HG03139 (cell line): Measurements from ENCODE around the gene UBFD1.
"Not testable (repeated sequence)": the region's sequence is repeated elsewhere in the genome, so short reads cannot be mapped to it uniquely, and the experiment has no call there.

Experiments used
- ATAC-seq: cut with Tn5 transposase; IDR thresholded peaks from one replicate; pipeline ENCODE4 v1.9.1; 2021; ENCODE audit not compliant: unreplicated experiment

Gene UBFD1

DNA sequence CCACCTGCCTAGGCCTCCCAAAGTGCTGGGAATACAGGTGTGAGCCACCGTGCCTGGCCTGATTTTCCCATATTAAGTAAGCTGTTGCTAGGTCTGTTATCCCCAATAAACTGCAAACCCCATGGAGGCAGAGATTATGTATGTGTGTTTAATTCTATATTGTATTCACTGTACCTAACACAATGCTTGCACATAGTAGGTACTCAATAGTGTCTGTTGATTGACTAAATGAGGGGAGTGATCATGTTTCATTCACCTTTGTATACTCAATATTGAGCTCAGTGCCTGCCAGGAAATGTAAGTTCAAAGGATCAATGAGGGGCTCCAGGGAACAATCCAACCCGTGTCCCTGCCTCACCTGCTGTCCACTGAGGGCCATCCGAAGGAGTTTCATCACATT is 32.6 kb upstream of the UBFD1 start:
- no peak for ATAC-seq

GRCh38 chr16:23527961-23528643 is 29.4 kb upstream of the UBFD1 start:
- no peak for ATAC-seq

GRCh38 chr16:23528644-23529310 is 28.8 kb upstream of the UBFD1 start:
- ATAC-seq: no peak

DNA sequence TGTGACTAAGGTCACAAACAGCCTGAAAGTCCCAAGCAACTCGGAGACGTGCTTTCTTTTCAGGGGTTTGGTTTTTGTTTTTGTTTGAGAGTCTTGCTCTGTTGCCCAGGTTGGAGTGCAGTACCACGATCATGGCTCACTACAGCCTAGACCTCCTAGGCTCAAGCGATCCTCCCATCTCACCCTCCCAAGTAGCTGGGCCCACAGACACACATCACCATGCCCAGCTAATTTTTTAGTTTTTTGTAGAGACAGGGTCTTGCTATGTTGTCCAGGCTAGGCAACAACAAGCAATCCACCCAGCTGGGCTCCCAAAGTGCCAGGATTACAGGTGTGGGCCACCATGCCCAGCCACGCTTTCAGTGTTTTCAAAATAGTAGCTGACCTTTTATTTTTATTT is 27.5 kb upstream of the UBFD1 start:
- ATAC-seq: no peak

- no peak for ATAC-seq
These were observed 25.1 kb upstream of the UBFD1 start for GRCh38 chr16:23532448-23532847.

DNA sequence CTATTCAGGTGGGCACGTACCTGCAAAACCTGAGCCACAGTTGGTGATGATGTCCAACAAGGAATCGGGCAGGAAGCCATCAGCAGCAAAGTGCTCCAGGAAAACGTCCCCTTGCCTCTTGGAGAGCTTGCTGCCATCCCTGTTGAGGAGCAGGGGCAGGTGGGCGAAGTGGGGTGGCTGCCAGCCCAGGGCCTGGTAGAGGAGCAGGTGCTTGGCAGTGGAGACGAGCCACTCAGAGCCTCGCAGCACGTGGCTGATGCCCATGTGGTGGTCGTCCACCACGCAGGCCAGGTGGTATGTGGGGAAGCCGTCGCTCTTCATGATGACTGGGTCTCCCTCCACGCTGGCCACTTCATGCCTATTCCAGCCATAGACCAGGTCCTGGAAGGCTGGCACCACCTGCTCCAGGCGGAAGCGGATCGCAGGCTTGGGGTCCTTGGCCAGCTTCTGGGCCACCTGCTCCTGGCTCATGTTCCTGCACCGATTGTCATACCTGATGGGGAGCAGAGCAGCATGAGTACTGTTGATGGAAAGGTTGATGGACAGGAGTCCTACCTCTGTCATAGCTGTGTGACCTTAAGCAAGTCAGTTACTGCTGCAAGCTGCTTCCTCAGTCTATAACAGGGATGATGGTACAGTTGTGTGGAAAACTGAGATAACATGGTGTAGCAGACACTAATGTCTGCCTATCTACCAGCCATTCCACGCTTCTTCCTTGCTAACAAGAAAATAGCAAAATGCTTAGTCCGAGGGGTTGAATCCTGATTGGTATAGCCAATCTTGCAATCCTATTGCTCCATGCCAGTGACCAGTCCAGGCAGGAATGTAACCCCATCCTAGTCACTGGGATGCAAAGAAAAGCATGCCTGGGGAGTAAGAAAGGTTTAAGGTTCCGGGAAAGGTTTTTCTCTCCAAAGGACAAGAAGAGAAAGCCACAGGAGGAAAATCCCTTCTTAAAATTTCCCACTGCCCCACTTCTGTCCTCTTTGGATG is 22.4 kb upstream of the UBFD1 start:
- no peak for ATAC-seq

- ATAC-seq: no peak
These were observed 21.6 kb upstream of the UBFD1 start for GRCh38 chr16:23535901-23536300.

DNA sequence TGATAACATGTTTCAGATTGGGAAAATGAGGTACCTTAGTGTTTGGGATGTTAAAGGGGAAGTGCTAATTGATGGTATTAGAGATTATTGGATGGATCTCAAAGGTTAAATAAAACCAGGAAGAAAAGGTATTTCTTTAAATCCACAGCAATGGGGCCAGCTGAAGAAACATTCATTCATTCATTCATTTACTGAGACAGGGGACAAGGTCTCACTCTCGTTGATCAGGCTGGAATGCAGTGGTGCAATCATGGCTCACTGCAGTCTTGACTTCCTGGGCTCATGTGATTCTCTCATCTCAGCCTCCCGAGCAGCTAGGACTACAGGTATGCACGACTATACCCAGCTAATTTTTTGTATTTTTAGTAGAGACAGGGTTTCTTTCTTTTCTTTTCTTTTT is 20.1 kb upstream of the UBFD1 start:
- ATAC-seq: no peak

DNA sequence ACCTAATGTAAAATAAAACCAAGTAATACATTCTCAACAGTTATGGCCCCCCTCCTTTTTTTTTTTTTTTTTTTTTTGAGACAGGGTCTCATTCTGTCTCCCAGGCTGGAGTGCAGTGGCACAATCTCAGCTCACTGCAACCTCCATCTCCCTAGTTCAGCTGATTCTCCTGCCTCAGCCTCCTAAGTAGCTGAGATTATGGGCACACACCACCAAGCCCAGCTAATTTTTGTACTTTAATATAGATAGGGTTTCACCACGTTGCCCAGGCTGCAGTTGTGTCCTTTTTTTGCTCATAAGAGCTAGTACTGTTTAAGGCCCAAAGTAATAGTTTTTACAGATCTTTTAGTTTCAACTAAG is 18.6 kb upstream of the UBFD1 start:
- no peak for ATAC-seq

- ATAC-seq: no peak
These were observed 17.3 kb upstream of the UBFD1 start for GRCh38 chr16:23539984-23540816.

DNA sequence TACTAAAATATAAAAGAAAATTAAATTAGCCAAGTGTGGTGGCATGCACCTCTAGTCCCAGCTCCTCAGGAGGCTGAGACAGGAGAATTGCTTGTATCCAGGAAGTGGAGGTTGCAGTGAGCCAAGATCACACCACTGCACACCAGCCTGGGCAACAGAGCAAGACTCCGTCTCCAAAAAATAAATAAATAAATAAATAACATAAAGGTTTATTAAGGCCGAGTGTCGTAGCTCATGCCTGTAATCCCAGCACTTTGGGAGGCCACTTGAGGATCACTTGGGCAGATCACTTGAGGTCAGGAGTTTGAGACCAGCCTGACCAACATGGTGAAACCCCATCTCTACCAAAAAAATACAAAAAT is 16.7 kb upstream of the UBFD1 start:
- ATAC-seq: not testable (repeated sequence)

GRCh38 chr16:23544436-23544835 is 13.1 kb upstream of the UBFD1 start:
- no peak for ATAC-seq

GRCh38 chr16:23549938-23550337 is 7.6 kb upstream of the UBFD1 start:
- ATAC-seq: no peak

- ATAC-seq: no peak
These were observed 5.4 kb upstream of the UBFD1 start for GRCh38 chr16:23552161-23552560.

DNA sequence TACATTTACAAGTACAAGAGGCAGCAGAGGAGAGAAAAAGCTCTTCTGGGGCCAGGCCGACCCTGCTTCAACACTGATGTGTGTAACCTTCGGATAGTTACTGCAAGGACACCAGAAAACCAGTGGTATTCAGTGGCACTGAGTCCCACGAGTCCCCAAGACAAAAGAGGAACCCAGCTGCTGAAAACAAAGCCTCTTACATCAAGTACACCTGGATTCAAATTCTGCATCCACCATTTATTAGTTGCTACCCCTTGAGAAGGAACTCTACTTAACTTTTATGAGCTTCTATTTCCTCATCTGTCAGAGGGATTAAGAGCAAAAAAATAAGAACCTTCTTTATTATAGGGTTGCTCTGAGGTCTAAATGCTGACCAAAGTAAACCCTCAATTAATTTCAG is 3.0 kb upstream of the UBFD1 start:
- no peak for ATAC-seq

DNA sequence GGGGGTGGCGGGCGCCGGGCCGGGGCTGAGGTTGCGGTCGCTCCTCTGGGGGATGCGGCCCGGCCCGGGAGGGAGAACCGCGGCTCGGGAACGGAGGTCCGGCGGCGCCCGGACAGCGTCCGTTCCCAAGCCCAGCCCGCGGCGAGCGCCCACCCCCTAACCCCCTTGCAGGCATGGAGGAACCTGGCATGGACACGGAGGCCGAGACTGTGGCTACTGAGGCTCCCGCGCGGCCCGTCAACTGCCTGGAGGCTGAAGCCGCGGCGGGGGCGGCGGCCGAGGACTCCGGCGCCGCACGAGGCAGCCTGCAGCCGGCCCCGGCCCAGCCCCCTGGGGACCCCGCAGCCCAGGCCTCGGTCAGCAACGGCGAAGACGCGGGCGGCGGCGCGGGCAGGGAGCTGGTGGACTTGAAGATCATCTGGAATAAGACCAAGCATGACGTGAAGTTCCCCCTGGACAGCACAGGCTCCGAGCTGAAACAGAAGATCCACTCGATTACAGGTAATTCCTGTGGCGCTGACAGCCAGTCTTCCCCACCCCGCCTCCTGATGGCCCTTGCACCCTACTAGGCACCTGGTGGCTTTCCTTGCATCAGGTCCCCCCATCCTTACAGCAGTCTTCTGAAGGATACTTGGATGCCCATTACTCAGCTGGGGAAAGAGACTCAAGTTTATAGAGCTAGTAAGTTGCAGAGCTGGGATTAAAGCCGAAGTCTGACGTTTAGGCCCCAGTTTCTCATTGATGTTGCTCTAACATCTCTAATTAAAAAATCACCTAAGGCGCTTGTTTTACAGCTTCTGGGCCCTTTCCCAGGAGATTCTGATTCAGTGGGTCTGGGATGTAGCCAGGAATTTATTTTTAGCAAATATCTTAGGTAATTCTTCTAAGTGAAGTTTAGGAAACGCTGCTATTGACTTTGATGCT is 514 bp downstream of the UBFD1 start:
- no peak for ATAC-seq

GRCh38 chr16:23561586-23561985 is 4.1 kb downstream of the UBFD1 start:
- no peak for ATAC-seq

GRCh38 chr16:23562505-23562904 is 5.0 kb downstream of the UBFD1 start:
- ATAC-seq: no peak

DNA sequence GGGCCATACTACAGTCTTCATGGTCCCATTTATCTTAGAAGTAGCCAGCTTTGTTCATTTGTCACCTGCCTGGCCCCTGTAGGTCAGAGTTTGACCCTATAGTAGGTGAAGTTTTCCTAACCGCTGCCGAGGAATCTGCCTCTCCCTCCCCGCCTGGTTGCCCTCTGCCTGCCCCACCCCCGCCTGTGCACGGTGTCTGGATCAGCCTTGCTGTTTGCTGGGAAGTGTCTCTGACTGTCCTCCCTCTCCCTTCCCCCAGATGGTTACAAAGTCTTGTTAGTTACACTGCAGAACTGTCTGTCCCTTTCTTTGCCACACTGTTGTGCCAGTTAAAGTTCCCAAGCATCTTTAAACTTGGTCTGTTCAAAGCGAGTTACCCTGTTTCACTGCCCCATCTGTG is 5.7 kb downstream of the UBFD1 start:
- no peak for ATAC-seq
